HG02588 (cell line): ENCODE results near the gene FGD6.
A peak's percentile ranks its signal among the peaks of the same experiment; 100 is the strongest.
"Not testable (repeated sequence)": the region's sequence is repeated elsewhere in the genome, so short reads cannot be mapped to it uniquely, and the experiment has no call there.

ENCODE experiments used
- ATAC-seq: cut with Tn5 transposase; IDR thresholded peaks from one replicate; pipeline ENCODE4 v1.9.1; 2021; ENCODE audit warnings: mild to moderate bottlenecking, moderate library complexity; ENCODE audit not compliant: unreplicated experiment

Gene FGD6

GRCh38 chr12:95235621-95236020 is 18.4 kb upstream of the FGD6 start:
- ATAC-seq = not testable (repeated sequence)

GRCh38 chr12:95234187-95234586 is 16.9 kb upstream of the FGD6 start:
- not testable (repeated sequence) for ATAC-seq

DNA sequence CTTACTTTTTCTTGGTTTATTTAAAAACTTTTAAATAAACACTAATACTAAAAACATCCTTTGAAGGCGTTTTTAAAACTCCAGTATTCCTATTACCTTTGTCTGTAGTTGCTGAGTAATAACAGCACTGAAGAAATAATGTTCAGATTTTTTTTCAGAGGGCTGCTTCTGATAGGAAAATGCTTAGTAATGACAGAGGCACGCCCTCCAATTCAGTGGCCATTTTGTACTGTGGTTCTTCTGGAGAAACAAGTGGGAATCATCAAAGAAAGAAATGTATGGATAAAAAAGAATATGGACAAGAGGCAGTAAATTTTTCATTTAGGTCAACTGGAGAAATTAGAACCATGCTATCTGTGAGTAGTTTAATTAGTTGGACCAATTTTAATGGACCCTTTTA is 13.9 kb upstream of the FGD6 start:
- no peak for ATAC-seq

GRCh38 chr12:95230313-95230712 is 13.0 kb upstream of the FGD6 start:
- no peak for ATAC-seq

GRCh38 chr12:95229636-95230035 is 12.4 kb upstream of the FGD6 start:
- no peak for ATAC-seq

GRCh38 chr12:95228617-95229016 is 11.3 kb upstream of the FGD6 start:
- no peak for ATAC-seq

- no peak for ATAC-seq
These were observed 10.6 kb upstream of the FGD6 start for GRCh38 chr12:95227818-95228356.

- no peak for ATAC-seq
These were observed 8.5 kb upstream of the FGD6 start for GRCh38 chr12:95225645-95226212.

DNA sequence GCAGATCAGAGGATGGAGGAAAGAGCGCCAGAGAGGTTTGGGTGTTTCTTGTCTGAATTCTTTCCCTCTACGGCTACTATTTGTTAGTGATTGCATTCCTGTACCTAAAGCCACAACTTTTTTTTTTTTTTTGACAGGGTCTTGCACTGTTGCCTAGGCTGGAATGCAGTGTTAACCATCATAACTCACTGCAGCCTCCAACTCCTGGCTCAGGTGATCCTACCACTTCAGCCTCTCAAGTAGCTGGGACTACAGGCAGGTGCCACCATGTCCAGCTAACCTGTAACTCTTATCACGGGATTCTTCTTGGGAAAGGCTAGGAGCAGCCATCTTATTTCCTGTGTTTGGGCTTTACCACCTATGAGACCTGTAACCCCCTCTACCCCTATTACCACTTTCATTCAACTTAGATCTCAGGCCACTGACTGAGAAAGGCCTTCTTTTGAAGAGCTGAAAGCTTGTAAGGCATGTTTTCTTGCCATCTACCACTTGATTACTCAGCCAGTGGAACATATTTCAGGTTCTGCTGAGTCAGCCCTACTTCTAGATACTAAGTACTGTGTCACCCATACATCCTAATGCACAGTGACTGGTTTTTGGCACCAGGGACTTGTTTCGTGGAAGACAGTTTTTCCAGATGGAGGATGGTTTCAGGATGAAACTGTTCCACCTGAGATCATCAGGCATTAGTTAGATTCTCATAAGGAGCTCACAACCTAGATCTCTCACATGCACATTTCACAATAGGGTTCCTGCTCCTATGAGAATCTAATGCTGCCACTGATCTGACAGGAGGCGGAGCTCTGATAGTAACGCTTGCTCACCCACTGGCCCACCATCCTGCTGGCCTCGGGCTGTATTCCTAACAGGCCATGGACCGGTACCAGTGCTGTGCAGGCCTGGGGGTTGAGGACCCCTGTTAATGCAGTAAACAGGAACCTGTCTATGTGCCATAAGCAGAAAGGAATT is 7.2 kb upstream of the FGD6 start:
- no peak for ATAC-seq

DNA sequence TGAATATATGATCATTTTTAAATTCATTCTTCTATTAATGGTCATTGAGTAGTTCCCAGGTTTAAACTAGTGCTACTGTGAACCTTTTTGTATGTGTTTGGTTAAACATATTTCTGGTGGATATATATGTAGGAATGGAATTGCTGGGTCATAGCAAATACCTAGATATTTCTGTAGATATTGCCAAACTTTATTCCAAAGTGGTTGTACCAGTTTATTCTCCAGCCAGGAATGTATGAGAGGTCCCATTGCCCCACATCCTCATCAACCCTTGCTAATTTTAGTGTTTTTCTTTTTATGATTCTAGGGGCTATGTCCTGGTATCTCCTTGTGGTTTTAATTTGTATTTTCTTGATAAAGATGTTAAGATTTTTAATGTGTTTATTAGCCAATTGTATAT is 3.5 kb upstream of the FGD6 start:
- ATAC-seq = no peak

- no peak for ATAC-seq
These were observed 2.9 kb upstream of the FGD6 start for GRCh38 chr12:95220190-95220589.

DNA sequence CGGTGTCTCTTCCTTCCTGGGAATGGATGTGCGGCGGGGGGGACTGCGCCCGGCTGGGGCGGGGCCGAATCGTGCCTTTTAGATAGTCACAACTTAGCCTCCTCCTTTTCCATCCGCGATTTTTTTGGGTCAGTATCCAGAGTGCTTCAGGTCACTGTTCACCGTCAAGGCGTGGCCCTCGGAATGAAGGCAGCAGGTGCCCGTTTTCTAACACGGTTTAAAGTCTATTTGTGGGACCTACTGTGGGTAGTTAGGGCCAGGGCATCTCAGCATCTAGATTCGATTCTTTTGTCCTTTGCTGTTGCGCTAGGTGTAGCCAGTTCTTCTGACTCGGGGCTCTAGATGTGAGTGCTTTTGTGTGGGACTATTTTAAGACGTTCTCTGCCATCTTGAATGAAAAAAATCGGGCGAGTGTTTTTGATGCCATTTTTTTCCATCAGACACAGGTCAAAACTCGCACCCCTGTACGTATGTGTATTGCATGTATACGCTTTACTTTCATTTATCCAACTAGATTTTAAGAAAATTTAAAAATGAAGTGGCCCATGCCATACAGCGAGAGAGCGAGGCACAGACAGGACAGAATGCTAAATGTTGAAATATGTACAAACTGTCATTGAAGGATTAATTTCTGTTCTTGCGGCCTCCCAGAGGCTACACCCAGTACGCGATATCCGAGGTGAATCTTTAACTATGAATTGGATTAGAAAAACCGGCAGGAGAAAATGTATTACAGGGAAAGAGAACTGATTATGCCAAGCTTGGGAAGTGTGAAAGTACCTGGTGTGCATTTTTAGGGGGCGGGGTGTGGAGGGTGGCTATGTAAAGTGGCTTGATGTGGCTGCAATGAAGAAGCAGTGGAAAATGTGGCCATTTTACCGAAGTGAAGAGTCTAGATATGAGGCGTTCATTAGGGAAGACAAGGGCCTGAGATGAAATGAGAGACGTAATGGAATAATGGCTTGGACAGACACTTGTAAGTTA is 1.2 kb upstream of the FGD6 start:
- no peak for ATAC-seq

GRCh38 chr12:95216711-95217376 is 423 bp downstream of the FGD6 start:
- peak; percentile 20 for ATAC-seq

- no peak for ATAC-seq
These were observed 1.3 kb downstream of the FGD6 start for GRCh38 chr12:95215949-95216348.

DNA sequence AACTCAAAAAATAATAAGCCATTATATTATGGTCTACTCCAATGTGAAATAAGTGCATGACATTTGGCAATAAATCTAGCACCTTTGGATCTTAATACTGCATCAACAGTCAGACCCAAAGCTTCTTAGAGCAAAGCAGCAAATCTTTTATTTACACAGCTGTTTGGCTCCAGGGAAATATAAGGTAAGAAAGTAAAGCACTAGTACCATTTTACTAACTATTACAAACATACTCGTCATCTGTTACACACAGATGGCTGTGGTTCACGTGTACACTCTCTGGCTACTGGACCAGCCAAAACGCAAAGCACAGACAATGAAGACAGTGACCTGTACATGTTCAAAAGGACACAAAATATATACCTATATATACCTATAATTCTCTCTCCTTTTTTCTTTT is 2.8 kb downstream of the FGD6 start:
- ATAC-seq = no peak

- no peak for ATAC-seq
These were observed 3.3 kb downstream of the FGD6 start for GRCh38 chr12:95213928-95214327.

DNA sequence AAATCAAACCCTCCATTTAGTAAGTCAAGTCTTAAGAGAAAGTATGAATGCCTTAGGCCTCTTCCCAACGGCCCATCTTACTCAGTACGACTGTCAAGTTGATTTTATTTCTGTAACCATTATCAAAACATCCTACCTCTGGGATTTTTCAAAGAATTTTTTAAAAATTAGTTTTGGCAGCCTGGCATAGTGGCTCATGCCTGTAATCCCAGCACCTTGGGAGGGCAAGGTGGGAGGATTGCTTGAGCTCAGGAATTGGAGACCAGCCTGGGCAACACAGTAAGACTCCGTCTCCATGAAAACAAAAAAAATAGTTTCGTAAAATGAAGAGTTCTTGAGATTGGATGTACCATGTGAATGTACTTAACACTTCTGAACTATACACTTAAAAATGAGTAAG is 4.1 kb downstream of the FGD6 start:
- no peak for ATAC-seq

- no peak for ATAC-seq
These were observed 4.7 kb downstream of the FGD6 start for GRCh38 chr12:95212586-95212985.

DNA sequence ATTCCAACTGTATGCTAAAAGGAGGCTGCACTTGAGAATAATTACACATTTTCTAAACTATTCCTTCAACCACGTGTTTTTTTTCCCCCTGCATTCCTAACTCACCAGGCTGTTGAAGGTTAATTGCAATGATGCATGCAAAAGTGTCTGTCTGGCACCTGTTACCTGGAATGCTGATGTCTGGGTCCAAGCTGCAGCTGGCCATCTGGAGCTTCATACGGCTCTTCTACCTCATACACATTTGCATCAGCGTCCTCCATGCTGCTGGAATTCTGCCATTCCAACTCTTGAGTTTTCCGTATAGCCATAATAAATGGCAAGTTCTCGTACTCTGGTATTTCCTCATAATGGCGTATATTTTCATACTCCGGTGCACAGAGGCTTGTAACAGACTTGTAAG is 8.6 kb downstream of the FGD6 start:
- no peak for ATAC-seq

GRCh38 chr12:95207407-95207806 is 9.9 kb downstream of the FGD6 start:
- ATAC-seq = no peak
